ENCODE data around the gene ERAL1. TPM values are rescaled to one million over a fixed set of nuclear protein-coding genes. Genes with fewer than 3 reads are reported as not detected.
A peak's percentile ranks its signal among the peaks of the same experiment; 100 is the strongest.

ERAL1 gene
- total and polyA plus RNA-seq, 2 experiments from 2014 or later, result 77.1 to 121 TPM

GRCh38 chr17:28865946-28866752 lies 11.3 kb downstream of the ERAL1 start:
- no peaks in the 10 kb centered on the region; the same call in 2 of the 3 replicates for H3K9me3 Mint-ChIP-seq
- no peak overlapping the region; the same call in 1 of the 2 replicates for H3K27ac Mint-ChIP-seq
- peaks cover 4% of the 10 kb centered on the region for H3K27me3 Mint-ChIP-seq (ENCODE audit: insufficient read depth, low read depth, poor library complexity)
- no peak overlapping the region for H3K4me2 ChIP-seq
- ATAC-seq (no peak), DNase-seq (ENCODE audit: low spot score) (no peak)
- H3K36me3 ChIP-seq (ENCODE audit: insufficient read depth), result no peaks in the 10 kb centered on the region
- no peaks in the 10 kb centered on the region for H3K79me2 ChIP-seq (replicated peaks; ENCODE audit: insufficient read depth)
- no peak overlapping the region for H3K4me3 ChIP-seq
- no peaks in the 10 kb centered on the region for H3K27me3 ChIP-seq (ENCODE audit: insufficient read depth)
- TF ChIP-seq CTCF (conservative IDR thresholded peaks at IDR 0.05; ENCODE audit: low read depth in 2 of 2) (no peak), ZNF114 (CRISPR knock-in tag; IDR thresholded peaks at IDR 0.05) (no peak), EZH2phosphoT487 (IDR thresholded peaks at IDR 0.05; ENCODE audit: unreplicated experiment) (no peak), STAT1 (IDR thresholded peaks at IDR 0.05; ENCODE audit: unreplicated experiment) (no peak), ZNF331 (CRISPR knock-in tag; IDR thresholded peaks at IDR 0.05; ENCODE audit: low read depth) (no peak), CREB1 (CRISPR knock-in tag; IDR thresholded peaks at IDR 0.05; ENCODE audit: low read depth) (no peak), EZH2 (IDR thresholded peaks at IDR 0.05; ENCODE audit: low read depth, unreplicated experiment) (no peak), JUNB (IDR thresholded peaks at IDR 0.05; ENCODE audit: unreplicated experiment) (no peak), NANOG (IDR thresholded peaks at IDR 0.05; ENCODE audit: borderline replicate concordance) (no peak), POLR2AphosphoS5 (IDR thresholded peaks at IDR 0.05; ENCODE audit: low read depth) (no peak), ETS1 (IDR thresholded peaks at IDR 0.05) (no peak), ZNF462 (CRISPR knock-in tag; IDR thresholded peaks at IDR 0.05) (no peak), REST (IDR thresholded peaks at IDR 0.05; ENCODE audit: unreplicated experiment) (no peak)
- no peak overlapping the region for H3K27ac ChIP-seq (ENCODE audit: low read depth)
- H3K36me3 Mint-ChIP-seq (ENCODE audit: low read depth), result peaks cover 5% of the 10 kb centered on the region; the same call in 2 of the 3 replicates
- H2AFZ ChIP-seq, result peak overlapping the region; percentile 76; the same call in 1 of the 2 replicates
- peaks cover 16% of the 10 kb centered on the region for H3K4me1 Mint-ChIP-seq
- H3K4me1 ChIP-seq (ENCODE audit: insufficient read depth), result no peaks in the 10 kb centered on the region; the same call in none of the 2 replicates
- no peaks in the 10 kb centered on the region for H4K20me1 ChIP-seq (replicated peaks; ENCODE audit: insufficient read depth)
- H3F3A ChIP-seq (replicated peaks; ENCODE audit: low read depth), result 0 out of 2 replicates have a peak, but pooled peaks cover 7% of the 10 kb centered on the region
- no peak overlapping the region for H3K4me3 Mint-ChIP-seq
- no peaks in the 10 kb centered on the region for H3K9me2 ChIP-seq (ENCODE audit: insufficient read depth)

Measured in GM23338 (cell line).